Thyroid gland (tissue), 4 donors: Measurements from ENCODE around the gene DPF3. TPM values are rescaled to one million over a fixed set of nuclear protein-coding genes. Genes with fewer than 3 reads are reported as not detected.

Experiments used
- DNase-seq, 2 donors: peaks; one replicate each; pipeline ENCODE4 v3.0.0-alpha.2; 2019
- H3K27ac ChIP-seq, 3 donors: fragments of 200-600 bp; sonication (generic); 1 replicate in 2 of 3; 2 replicates in 1 of 3; pipeline ENCODE4 v1.5.1; 2016 to 2019; ENCODE audit warnings: mild to moderate bottlenecking in 1 of 3, moderate library complexity in 1 of 3
- H3K27me3 ChIP-seq: fragments of 200-600 bp; sonication (generic); one replicate; pipeline ENCODE4 v1.5.1; 2019
- H3K36me3 ChIP-seq, 2 donors: fragments of 200-600 bp; sonication (generic); one replicate each; pipeline ENCODE4 v1.5.1; 2016 to 2019
- H3K4me1 ChIP-seq, 2 donors: fragments of 200-600 bp; sonication (generic); one replicate each; pipeline ENCODE4 v1.5.1; 2017 to 2019
- H3K4me3 ChIP-seq, 3 donors: fragments of 200-600 bp; sonication (generic); replicated peaks in 1 of 3; 1 replicate in 2 of 3; 2 replicates in 1 of 3; pipeline ENCODE4 v1.5.1; 2016; ENCODE audit warnings: mild to moderate bottlenecking in 1 of 3
- H3K9me3 ChIP-seq: fragments of 200-600 bp; sonication (generic); one replicate; pipeline ENCODE4 v1.5.1; 2017
- CTCF ChIP-seq, 6 experiments: fragments of 200-600 bp in 3 of 6; fragments of 450-650 bp in 3 of 6; sonication (generic) in 3 of 6; IDR thresholded peaks; one replicate each; pipeline ENCODE4 v1.5.1; 2016 to 2019; ENCODE audit warnings: antibody characterized with exemption in 6 of 6, mild to moderate bottlenecking in 2 of 6, inconsistent platforms in 1 of 6, moderate library complexity in 1 of 6
- POLR2A ChIP-seq, 2 donors: fragments of 450-650 bp; IDR thresholded peaks; one replicate each; pipeline ENCODE4 v1.6.1; 2017; ENCODE audit warnings: antibody characterized with exemption in 2 of 2, mild to moderate bottlenecking in 2 of 2, moderate library complexity in 1 of 2
- WGBS, 2 donors: methylation state at CpG; one replicate each; pipeline ENCODE4 v1.1.5; 2017; 5-methylcytosine and 5-hydroxymethylcytosine counted together
- intact Hi-C: fragments of 100-400 bp; cut with DNase I; formaldehyde crosslinking; loops from one replicate; pipeline ENCODE4 v1.15.1; 2023
- total RNA-seq, 4 donors: library from RNA; depleted of rRNA; stranded (reverse); fragments of >200 nt; gene quantifications; one replicate each; pipeline ENCODE4 v1.2.3, GENCODE V29; 2016

The DPF3 gene
- total RNA-seq, 4 donors from 2014 or later, result 0.27 to 3.3 (median 1.3) TPM

- DNase-seq, result no peak
- no peak for TF ChIP-seq POLR2A (IDR thresholded peaks at IDR 0.05)
- 72 to 73% methylated on average over 10 of the region's 10 CpGs for WGBS, 2 donors
- H3K4me1 ChIP-seq, result peaks cover 0 to 5% of the 10 kb centered on the region in 2 donors
- no peak overlapping the region for H3K4me3 ChIP-seq
- intact Hi-C loops, result no loop called here
- no peaks in the 10 kb centered on the region for H3K27me3 ChIP-seq
- no peak overlapping the region for H3K27ac ChIP-seq
- no peaks in the 10 kb centered on the region for H3K36me3 ChIP-seq
- H3K9me3 ChIP-seq, result no peaks in the 10 kb centered on the region
These were observed 244.2 kb downstream of the DPF3 start for GRCh38 chr14:72649603-72650227.

- Histone ChIP-seq H3K27me3 (no peaks in the 10 kb centered on the region), H3K36me3 (no peaks in the 10 kb centered on the region), H3K4me1 (peaks cover 0 to 5% of the 10 kb centered on the region in 2 donors), H3K27ac (no peak overlapping the region), H3K9me3 (no peaks in the 10 kb centered on the region), H3K4me3 (no peak overlapping the region)
- no peak for DNase-seq
- TF ChIP-seq POLR2A (IDR thresholded peaks at IDR 0.05), result no peak
- TF ChIP-seq CTCF (IDR thresholded peaks at IDR 0.05), result no peak
- intact Hi-C loops, result no loop called here
- WGBS, 2 donors, result 90 to 94% methylated on average over 9 of the region's 9 CpGs
These were observed 246.1 kb downstream of the DPF3 start for GRCh38 chr14:72647782-72648181.

- Histone ChIP-seq H3K9me3 (no peaks in the 10 kb centered on the region), H3K4me3 (no peak overlapping the region), H3K36me3 (no peaks in the 10 kb centered on the region), H3K27ac (no peak overlapping the region), H3K27me3 (no peaks in the 10 kb centered on the region), H3K4me1 (peaks cover 0 to 5% of the 10 kb centered on the region in 2 donors)
- no peak for DNase-seq
- intact Hi-C loops, result no loop called here
- TF ChIP-seq POLR2A (IDR thresholded peaks at IDR 0.05) (no peak), CTCF (IDR thresholded peaks at IDR 0.05) (no peak)
- 85 to 92% methylated on average over 7 of the region's 7 CpGs for WGBS, 2 donors
These were observed 246.9 kb downstream of the DPF3 start for GRCh38 chr14:72646861-72647528.

- DNase-seq, result no peak
- Histone ChIP-seq H3K9me3 (no peaks in the 10 kb centered on the region), H3K27me3 (no peaks in the 10 kb centered on the region), H3K27ac (no peak overlapping the region), H3K4me1 (no peaks in the 10 kb centered on the region), H3K36me3 (no peaks in the 10 kb centered on the region), H3K4me3 (no peak overlapping the region)
- TF ChIP-seq POLR2A (IDR thresholded peaks at IDR 0.05) (no peak), CTCF (IDR thresholded peaks at IDR 0.05) (no peak)
- WGBS, 2 donors, result 46 to 66% methylated on average over 5 of the region's 5 CpGs
- intact Hi-C loops, result no loop called here
These were observed 248.2 kb downstream of the DPF3 start for GRCh38 chr14:72645706-72646105.

GRCh38 chr14:72644758-72645489 is 249.0 kb downstream of the DPF3 start:
- no peaks in the 10 kb centered on the region for H3K36me3 ChIP-seq
- H3K9me3 ChIP-seq, result no peaks in the 10 kb centered on the region
- H3K4me1 ChIP-seq, result no peaks in the 10 kb centered on the region
- 82 to 93% methylated on average over 4 of the region's 4 CpGs for WGBS, 2 donors
- no peak for TF ChIP-seq POLR2A (IDR thresholded peaks at IDR 0.05)
- TF ChIP-seq CTCF (IDR thresholded peaks at IDR 0.05), result no peak
- no peak for DNase-seq
- H3K4me3 ChIP-seq, result no peak overlapping the region
- no peaks in the 10 kb centered on the region for H3K27me3 ChIP-seq
- intact Hi-C loops, result no loop called here
- H3K27ac ChIP-seq, result no peak overlapping the region
